ENCODE data around the gene PGD.
"Not testable (repeated sequence)": the region's sequence is repeated elsewhere in the genome, so short reads cannot be mapped to it uniquely, and the experiment has no call there.

Gene PGD

GRCh38 chr1:10450836-10451235 is 52.0 kb downstream of the PGD start:
- no peaks in the 10 kb centered on the region for H3K79me2 ChIP-seq (ENCODE audit: low read length)
- H3K9ac ChIP-seq (ENCODE audit: low read length), result no peak overlapping the region
- no peak overlapping the region for H2AFZ ChIP-seq (ENCODE audit: low read depth, low read length)
- no peak overlapping the region for H3K4me3 ChIP-seq (ENCODE audit: low read length)
- no peaks in the 10 kb centered on the region for H3K9me3 ChIP-seq (ENCODE audit: insufficient read depth, low read length)
- no peak overlapping the region for H3K27ac ChIP-seq (ENCODE audit: low read length)
- no peaks in the 10 kb centered on the region for H3K36me3 ChIP-seq (replicated peaks; ENCODE audit: low read depth, low read length)
- no peak overlapping the region for H3K4me2 ChIP-seq (ENCODE audit: low read length)
- H3K4me1 ChIP-seq (ENCODE audit: low read length), result no peaks in the 10 kb centered on the region
- H4K20me1 ChIP-seq (ENCODE audit: insufficient read depth, low read length), result no peaks in the 10 kb centered on the region
- no peaks in the 10 kb centered on the region for H3K27me3 ChIP-seq (ENCODE audit: low read depth, low read length)
- TF ChIP-seq EZH2phosphoT487 (IDR thresholded peaks at IDR 0.05; ENCODE audit: low read depth), result no peak

GRCh38 chr1:10451287-10451686 is 52.4 kb downstream of the PGD start:
- Histone ChIP-seq H3K4me2 (ENCODE audit: low read length) (no peak overlapping the region), H4K20me1 (ENCODE audit: insufficient read depth, low read length) (no peaks in the 10 kb centered on the region), H3K4me1 (ENCODE audit: low read length) (no peaks in the 10 kb centered on the region), H3K36me3 (replicated peaks; ENCODE audit: low read depth, low read length) (no peaks in the 10 kb centered on the region), H3K4me3 (ENCODE audit: low read length) (no peak overlapping the region), H3K79me2 (ENCODE audit: low read length) (no peaks in the 10 kb centered on the region), H3K27ac (ENCODE audit: low read length) (no peak overlapping the region), H2AFZ (ENCODE audit: low read depth, low read length) (no peak overlapping the region), H3K9me3 (ENCODE audit: insufficient read depth, low read length) (no peaks in the 10 kb centered on the region), H3K9ac (ENCODE audit: low read length) (no peak overlapping the region), H3K27me3 (ENCODE audit: low read depth, low read length) (no peaks in the 10 kb centered on the region)
- TF ChIP-seq CTCF (IDR thresholded peaks at IDR 0.05; ENCODE audit: low read depth, low read length) (no peak), EZH2phosphoT487 (IDR thresholded peaks at IDR 0.05; ENCODE audit: low read depth) (no peak)

GRCh38 chr1:10456048-10456447 is 57.2 kb downstream of the PGD start:
- Histone ChIP-seq H2AFZ (ENCODE audit: low read depth, low read length) (no peak overlapping the region), H3K9ac (ENCODE audit: low read length) (no peak overlapping the region), H3K9me3 (ENCODE audit: insufficient read depth, low read length) (no peaks in the 10 kb centered on the region), H3K27ac (ENCODE audit: low read length) (no peak overlapping the region), H3K36me3 (replicated peaks; ENCODE audit: low read depth, low read length) (no peaks in the 10 kb centered on the region), H4K20me1 (ENCODE audit: insufficient read depth, low read length) (no peaks in the 10 kb centered on the region), H3K79me2 (ENCODE audit: low read length) (no peaks in the 10 kb centered on the region), H3K4me1 (ENCODE audit: low read length) (no peaks in the 10 kb centered on the region), H3K4me3 (ENCODE audit: low read length) (no peak overlapping the region), H3K4me2 (ENCODE audit: low read length) (no peak overlapping the region), H3K27me3 (ENCODE audit: low read depth, low read length) (no peaks in the 10 kb centered on the region)
- TF ChIP-seq EZH2phosphoT487 (IDR thresholded peaks at IDR 0.05; ENCODE audit: low read depth) (no peak), CTCF (IDR thresholded peaks at IDR 0.05; ENCODE audit: low read depth, low read length) (no peak)

GRCh38 chr1:10456661-10457060 is 57.8 kb downstream of the PGD start:
- H3K79me2 ChIP-seq (ENCODE audit: low read length), result no peaks in the 10 kb centered on the region
- H3K4me3 ChIP-seq (ENCODE audit: low read length), result no peak overlapping the region
- H2AFZ ChIP-seq (ENCODE audit: low read depth, low read length), result no peak overlapping the region
- no peak overlapping the region for H3K27ac ChIP-seq (ENCODE audit: low read length)
- no peaks in the 10 kb centered on the region for H3K27me3 ChIP-seq (ENCODE audit: low read depth, low read length)
- H3K36me3 ChIP-seq (replicated peaks; ENCODE audit: low read depth, low read length), result no peaks in the 10 kb centered on the region
- no peaks in the 10 kb centered on the region for H3K4me1 ChIP-seq (ENCODE audit: low read length)
- no peak overlapping the region for H3K4me2 ChIP-seq (ENCODE audit: low read length)
- no peak overlapping the region for H3K9ac ChIP-seq (ENCODE audit: low read length)
- no peaks in the 10 kb centered on the region for H3K9me3 ChIP-seq (ENCODE audit: insufficient read depth, low read length)
- no peaks in the 10 kb centered on the region for H4K20me1 ChIP-seq (ENCODE audit: insufficient read depth, low read length)
- TF ChIP-seq CTCF (IDR thresholded peaks at IDR 0.05; ENCODE audit: low read depth, low read length), result no peak
- no peak for TF ChIP-seq EZH2phosphoT487 (IDR thresholded peaks at IDR 0.05; ENCODE audit: low read depth)

GRCh38 chr1:10457462-10457861 is 58.6 kb downstream of the PGD start:
- H3K36me3 ChIP-seq (replicated peaks; ENCODE audit: low read depth, low read length); H3K4me3 ChIP-seq (ENCODE audit: low read length); H3K27me3 ChIP-seq (ENCODE audit: low read depth, low read length); H3K27ac ChIP-seq (ENCODE audit: low read length); H3K9me3 ChIP-seq (ENCODE audit: insufficient read depth, low read length); H3K79me2 ChIP-seq (ENCODE audit: low read length); H3K4me1 ChIP-seq (ENCODE audit: low read length); H3K4me2 ChIP-seq (ENCODE audit: low read length); H4K20me1 ChIP-seq (ENCODE audit: insufficient read depth, low read length); H3K9ac ChIP-seq (ENCODE audit: low read length); H2AFZ ChIP-seq (ENCODE audit: low read depth, low read length): not testable (repeated sequence)

Measured in OCI-LY3 (cell line).